Dedifferentiated amniotic fluid mesenchymal stem cell (primary cell): Measurements from ENCODE around the gene PICALM.
A peak's percentile ranks its signal among the peaks of the same experiment; 100 is the strongest.
"Not testable (repeated sequence)": the region's sequence is repeated elsewhere in the genome, so short reads cannot be mapped to it uniquely, and the experiment has no call there.

ENCODE experiments used
- DNase-seq: peaks from one replicate; pipeline ENCODE4 v3.0.0-alpha.2; 2016; ENCODE audit errors: extremely low spot score

Gene PICALM

GRCh38 chr11:86068951-86069407 lies at the start of gene PICALM:
TSS of gene PICALM (minus strand) at chr11:86069084. CDS start at chr11:86068780, 304 bp downstream.
- peak; percentile 98 for DNase-seq

GRCh38 chr11:86118253-86118652 lies 49.4 kb upstream of the PICALM start:
- no peak for DNase-seq

DNA sequence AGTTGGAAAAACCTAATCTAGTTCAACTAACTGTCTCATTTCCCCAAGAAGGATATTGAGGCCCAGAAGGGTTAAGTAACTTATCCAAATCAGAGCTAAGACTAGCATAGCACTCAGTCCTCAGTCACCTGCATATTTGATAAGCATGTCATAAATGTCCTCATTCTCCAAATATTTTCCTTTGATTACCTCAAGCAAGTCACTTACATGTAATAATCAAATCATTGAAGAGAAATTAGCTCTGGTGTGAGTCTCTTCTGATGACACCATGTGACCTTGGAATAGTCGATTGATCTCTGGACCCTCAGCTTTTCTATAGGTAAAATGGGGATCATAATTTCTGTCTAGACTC lies 48.8 kb upstream of the PICALM start:
- DNase-seq: no peak

DNA sequence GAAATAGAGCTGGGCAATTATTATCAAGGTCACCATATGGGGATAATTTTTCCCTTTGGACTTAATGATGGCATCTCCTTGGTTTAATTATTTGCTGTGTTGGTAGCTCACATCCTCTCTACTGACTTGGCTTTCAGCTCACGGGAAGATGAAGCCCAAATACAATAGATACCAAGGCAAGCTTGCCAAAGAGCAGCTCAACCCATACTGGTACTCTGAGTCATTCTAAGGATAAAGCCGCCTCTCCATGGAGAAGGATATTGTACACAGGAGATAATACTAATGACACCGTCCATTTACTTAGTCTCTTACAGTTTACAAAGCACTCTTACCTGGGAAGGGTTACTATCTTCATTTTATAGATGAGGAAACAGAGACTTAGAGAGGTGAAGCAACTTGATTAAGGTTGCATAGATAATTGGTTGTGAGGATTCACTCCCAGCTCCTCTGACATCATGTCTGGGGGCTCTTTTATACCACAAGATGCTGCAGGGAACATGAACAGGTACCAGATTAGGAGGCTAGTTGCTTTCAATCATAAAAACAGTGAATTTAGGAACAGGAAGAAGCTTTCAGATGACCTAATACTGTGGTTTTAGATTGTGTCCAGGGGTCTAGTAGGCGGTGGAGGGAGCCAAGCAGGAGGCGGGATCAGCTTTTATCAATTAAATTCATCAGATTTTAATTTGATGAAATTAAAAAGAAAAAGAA lies 48.3 kb upstream of the PICALM start:
- no peak for DNase-seq

- no peak for DNase-seq
Measured at GRCh38 chr11:86116386-86116726, 47.5 kb upstream of the PICALM start.

GRCh38 chr11:86115542-86116385 lies 46.9 kb upstream of the PICALM start:
- DNase-seq: no peak

DNA sequence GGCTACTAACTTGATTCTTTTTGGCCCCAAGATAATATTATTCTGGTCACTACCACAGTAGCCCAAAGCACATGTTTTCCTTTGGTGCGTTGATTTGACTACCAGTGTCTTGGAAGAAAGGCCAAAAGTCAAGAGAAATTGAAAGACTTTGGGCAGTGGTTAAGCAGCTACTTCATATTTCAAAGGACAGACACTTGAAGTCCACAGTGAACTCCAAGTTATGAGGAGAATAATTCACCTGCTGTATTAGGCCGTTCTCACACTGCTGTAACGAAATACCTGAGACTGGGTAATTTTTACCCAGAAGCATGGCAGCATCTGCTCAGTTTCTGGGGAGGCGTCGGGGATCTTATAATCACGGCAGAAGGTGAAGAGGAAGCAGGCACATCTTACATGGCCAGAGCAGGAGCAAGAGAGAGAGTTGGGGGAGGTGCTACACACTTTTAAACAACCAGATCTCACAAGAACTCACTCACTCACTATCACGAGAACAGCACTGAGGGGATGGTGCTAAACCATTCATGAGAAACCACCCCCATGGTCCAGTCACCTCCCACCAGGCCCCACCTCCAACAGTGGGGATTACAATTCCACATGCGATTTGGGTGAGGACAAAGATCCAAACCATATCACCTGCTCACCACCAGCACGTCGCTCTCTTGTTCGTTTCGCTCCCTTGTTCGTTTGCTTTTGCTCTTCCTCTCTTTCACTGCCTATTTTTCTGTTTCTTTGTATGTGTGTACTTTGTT lies 40.2 kb upstream of the PICALM start:
- DNase-seq: no peak

GRCh38 chr11:86108191-86108590 lies 39.3 kb upstream of the PICALM start:
- no peak for DNase-seq

- DNase-seq: peak; percentile 67
Measured at GRCh38 chr11:86106916-86107315, 38.0 kb upstream of the PICALM start.

DNA sequence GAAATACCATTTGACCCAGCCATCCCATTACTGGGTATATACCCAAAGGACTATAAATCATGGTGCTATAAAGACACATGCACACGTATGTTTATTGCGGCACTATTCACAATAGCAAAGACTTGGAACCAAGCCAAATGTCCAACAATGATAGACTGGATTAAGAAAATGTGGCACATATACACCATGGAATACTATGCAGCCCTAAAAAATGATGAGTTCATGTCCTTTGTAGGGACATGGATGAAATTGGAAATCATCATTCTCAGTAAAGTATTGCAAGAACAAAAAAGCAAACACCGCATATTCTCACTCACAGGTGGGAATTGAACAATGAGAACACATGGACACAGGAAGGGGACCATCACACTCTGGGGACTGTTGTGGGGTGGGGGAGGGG lies 37.1 kb upstream of the PICALM start:
- DNase-seq: not testable (repeated sequence)

- not testable (repeated sequence) for DNase-seq
Measured at GRCh38 chr11:86105601-86106000, 36.7 kb upstream of the PICALM start.

DNA sequence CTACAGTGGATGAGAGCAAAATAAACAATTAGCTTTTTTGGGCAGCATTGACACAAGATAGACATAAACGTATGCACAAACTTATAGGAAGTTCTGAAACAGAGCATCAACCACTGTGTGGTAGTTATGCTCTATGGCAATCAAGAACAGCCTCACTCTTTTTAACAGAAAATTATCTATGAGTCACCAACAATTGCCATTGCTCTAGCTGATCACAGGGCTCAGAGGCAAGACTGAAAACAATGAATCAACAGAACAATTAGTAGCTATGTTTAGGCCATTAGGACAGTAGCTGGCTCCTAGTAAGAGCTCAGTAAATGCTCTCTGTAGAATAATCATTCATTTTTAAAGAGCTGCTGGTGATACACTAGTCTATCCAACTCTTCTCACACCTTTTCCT lies 34.9 kb upstream of the PICALM start:
- no peak for DNase-seq

DNA sequence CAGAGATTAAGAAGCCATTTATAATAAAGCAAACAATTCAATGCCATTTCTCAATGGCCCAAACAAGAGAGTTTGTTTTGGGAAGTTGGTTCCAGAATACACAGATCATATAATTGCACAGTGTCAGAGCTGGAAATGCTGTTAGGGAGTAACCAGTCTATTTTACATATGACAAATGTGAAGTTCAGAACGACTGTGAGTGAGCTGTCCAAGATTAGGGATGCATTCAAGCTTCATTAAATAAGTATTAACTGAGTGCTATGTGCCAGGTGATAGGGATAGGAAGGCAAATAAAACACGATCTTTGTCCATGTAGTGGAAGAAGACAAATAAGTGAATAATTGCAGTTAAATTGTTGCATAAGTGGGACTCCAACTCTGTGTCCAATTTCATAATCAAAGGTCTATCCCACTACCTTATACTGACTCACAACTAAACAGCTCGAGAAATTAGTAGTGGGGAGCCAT lies 33.1 kb upstream of the PICALM start:
- no peak for DNase-seq

DNA sequence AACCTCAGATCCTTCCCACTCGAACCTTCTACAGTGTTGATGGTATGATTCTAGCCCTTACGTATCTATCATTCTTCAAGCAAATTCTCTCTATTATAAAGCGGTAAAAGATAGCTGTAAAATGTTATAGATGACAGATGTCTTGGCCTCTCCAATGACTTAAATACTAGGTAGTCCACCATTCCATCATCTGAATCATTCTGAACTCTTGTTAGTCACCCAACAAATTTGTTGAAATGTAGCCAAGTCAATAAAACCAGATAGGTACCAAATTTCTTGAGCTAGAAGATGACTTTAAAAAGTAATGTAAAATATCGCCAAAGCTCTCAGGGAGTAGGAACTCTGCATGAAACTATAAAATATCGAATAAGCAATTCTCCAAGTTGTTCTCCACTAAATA lies 32.6 kb upstream of the PICALM start:
- no peak for DNase-seq

GRCh38 chr11:86099874-86100273 lies 31.0 kb upstream of the PICALM start:
- DNase-seq: no peak

DNA sequence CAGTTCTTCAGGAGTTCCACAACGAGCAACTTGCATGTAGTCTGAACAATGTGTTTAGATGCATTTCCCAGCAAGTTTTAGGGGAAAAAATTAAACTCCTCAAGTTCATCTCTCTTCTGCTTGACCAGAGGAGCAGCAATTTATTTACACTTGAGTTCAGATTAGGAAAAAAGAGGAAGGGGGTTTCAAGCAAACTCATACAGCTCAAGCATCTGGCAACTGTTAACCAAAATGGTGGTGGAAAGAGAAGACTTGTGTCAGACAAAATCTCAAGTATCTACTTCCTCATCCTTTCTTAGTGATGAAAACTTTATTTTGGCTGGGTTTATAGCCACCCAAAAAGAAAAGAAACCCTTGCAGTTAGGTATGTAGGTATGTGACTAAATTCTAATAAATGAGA lies 29.1 kb upstream of the PICALM start:
- DNase-seq: no peak

- peak; percentile 48 for DNase-seq
Measured at GRCh38 chr11:86091566-86091965, 22.7 kb upstream of the PICALM start.

DNA sequence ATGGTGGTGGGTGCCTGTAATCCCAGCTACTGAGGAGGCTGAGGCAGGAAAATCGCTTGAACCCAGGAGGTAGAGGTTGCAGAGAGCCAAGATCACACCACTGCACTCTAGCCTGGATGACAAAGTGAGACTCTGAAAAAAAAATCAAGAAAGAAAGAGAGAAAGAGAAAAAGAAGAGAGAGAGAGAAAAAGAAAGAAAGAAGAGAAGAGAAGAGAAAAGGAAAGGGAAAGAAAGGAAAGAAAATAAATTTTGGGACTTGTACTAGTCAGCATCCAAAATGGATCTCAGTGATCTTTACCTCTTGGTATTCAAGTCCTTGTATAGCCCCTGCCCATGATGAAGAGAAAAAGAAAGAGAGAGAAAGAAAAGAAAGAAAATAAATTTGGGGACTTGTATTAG lies 22.2 kb upstream of the PICALM start:
- no peak for DNase-seq

DNA sequence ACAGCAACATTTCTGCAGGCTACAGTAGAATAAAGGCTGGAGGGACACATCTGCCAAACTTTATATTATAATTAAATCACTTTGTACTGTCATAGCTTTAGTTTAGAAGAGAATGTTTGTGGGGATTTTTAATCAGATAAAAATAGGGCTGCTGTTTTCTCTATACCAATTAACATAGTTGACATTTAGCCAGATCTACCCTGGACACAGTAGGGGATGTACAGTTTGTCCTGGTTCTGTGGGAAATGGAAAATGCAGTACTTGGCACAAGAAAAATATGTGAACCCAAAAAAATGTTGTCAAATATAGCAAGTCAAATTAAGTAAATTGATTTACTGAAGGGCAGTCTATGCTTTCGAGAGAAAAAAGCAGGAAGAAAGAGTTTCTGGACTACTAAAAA lies 20.8 kb upstream of the PICALM start:
- peak; percentile 57 for DNase-seq

- DNase-seq: not testable (repeated sequence)
Measured at GRCh38 chr11:86087688-86088087, 18.8 kb upstream of the PICALM start.

GRCh38 chr11:86087256-86087655 lies 18.4 kb upstream of the PICALM start:
- DNase-seq: no peak

- no peak for DNase-seq
Measured at GRCh38 chr11:86081455-86081854, 12.6 kb upstream of the PICALM start.
